Fibroblast of mammary gland (primary cell): ENCODE data around the gene GNAZ.

Experiments used
- DNase-seq: peaks from one replicate; pipeline ENCODE4 v3.0.0-alpha.2; 2010; ENCODE audit warnings: low read depth
- H3K4me3 ChIP-seq: 2 replicates; pipeline ENCODE4 v1.5.1; 2011; ENCODE audit warnings: low read depth, mild to moderate bottlenecking, low read length, moderate library complexity; ENCODE audit not compliant: control insufficient read depth
- CTCF ChIP-seq: conservative IDR thresholded peaks from 2 replicates; pipeline ENCODE4 v1.5.1; 2011; ENCODE audit warnings: low read depth, low read length, inconsistent platforms; ENCODE audit not compliant: control insufficient read depth, insufficient read depth

GNAZ gene

GRCh38 chr22:23113847-23114720, 43.8 kb downstream of the GNAZ start:
- no peak for DNase-seq
- TF ChIP-seq CTCF, result no peak
- H3K4me3 ChIP-seq, result no peak overlapping the region

GRCh38 chr22:23114721-23115020, 44.4 kb downstream of the GNAZ start:
- H3K4me3 ChIP-seq, result no peak overlapping the region
- TF ChIP-seq CTCF, result no peak
- DNase-seq, result no peak

GRCh38 chr22:23115369-23115768, 45.0 kb downstream of the GNAZ start:
- no peak for DNase-seq
- no peak for TF ChIP-seq CTCF
- no peak overlapping the region for H3K4me3 ChIP-seq

DNA sequence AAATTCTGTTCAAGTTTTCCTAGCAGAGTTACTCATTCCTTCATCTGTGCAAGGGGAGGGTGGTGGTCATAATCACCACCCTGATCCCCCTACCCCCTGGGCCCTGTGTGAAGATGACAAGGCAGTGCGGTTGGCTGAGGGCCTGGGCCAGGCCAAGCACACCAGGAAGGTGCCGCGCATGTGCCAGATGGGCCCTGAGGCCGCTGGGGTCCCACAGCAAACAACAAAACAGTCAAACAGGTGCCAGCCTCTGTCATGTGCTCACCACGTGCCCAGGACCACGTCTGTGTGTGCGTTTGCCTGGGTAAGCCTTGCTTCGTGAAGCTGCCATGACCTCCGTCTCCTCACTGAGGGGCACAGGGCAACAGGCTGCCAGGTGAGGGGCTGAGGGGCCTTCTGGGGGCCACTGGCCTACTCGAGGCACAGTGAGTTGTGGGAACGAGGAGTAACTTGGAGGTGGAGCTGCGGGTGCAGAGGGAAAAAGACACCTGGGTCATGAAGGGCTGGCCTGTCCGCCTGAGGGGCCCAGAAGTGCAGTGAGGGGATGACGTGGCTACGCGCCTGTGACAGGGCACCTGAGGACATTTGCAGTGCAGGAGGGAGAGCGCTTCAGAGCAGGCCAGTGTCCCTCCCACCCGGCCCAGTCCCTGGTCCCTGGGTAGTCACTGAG, 45.6 kb downstream of the GNAZ start:
- no peak for TF ChIP-seq CTCF
- no peak overlapping the region for H3K4me3 ChIP-seq
- DNase-seq, result no peak

GRCh38 chr22:23116506-23117263, 46.4 kb downstream of the GNAZ start:
- no peak for DNase-seq
- TF ChIP-seq CTCF, result no peak

GRCh38 chr22:23117275-23117674, 47.0 kb downstream of the GNAZ start:
- no peak for TF ChIP-seq CTCF
- DNase-seq, result no peak
- no peak overlapping the region for H3K4me3 ChIP-seq

More at GRCh38 chr22:23116506-23117263, 46.4 kb downstream of the GNAZ start:
- no peak overlapping the region for H3K4me3 ChIP-seq
